RWPE1 (cell line): ENCODE measurements around the gene FOLH1.
A peak's percentile ranks its signal among the peaks of the same experiment; 100 is the strongest.
"Not testable (repeated sequence)": the region's sequence is repeated elsewhere in the genome, so short reads cannot be mapped to it uniquely, and the experiment has no call there.

Experiments
- CTCF ChIA-PET: fragments of 350-600 bp; sonication (Branson Sonifier 250); formaldehyde crosslinking; extraction: SDS; loops from one replicate; lab custom pipeline; 2021; lab: Yijun Ruan, JAX
- POLR2A ChIA-PET: fragments of 400-600 bp; formaldehyde crosslinking; extraction: SDS; loops from one replicate; lab custom pipeline; 2020; ENCODE audit warnings: antibody characterized with exemption; ENCODE audit not compliant: low non-redundant PET; lab: Yijun Ruan, JAX
- DNase-seq: peaks from one replicate; pipeline ENCODE4 v3.0.0; 2012; ENCODE audit warnings: low spot score
- H3K27ac ChIP-seq: fragments of 450-650 bp; 2 replicates; pipeline ENCODE4 v1.5.1; 2017
- TF ChIP-seq, protein P1 (sequence below): fragments of 450-650 bp; conservative IDR thresholded peaks from 2 replicates; pipeline ENCODE4 v1.5.1; 2017; ENCODE audit warnings: low read depth, mild to moderate bottlenecking

Gene FOLH1

DNA sequence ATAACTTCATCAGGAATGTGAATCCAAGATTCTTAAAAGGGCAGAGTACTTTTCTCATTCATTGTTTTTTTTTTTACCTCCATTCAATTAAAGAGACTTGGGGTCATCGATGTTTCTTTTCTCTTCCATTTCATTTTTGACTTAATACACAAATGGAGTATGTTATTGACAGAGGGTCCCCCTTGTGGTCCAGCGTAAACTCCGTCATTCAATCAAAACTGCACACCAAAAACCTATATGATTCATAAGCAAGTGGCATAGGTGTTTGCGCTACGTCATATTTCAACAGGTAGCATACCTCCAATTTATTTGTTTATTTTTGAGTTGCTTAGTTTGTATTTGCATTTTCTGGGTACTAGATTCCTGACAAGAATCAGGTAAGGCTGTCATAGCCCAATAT lies 12.7 kb upstream of the FOLH1 start:
- ChIA-PET CTCF (no interaction called here), POLR2A (no interaction called here)
- DNase-seq: no peak
- H3K27ac ChIP-seq: no peak overlapping the region
- TF ChIP-seq, protein P1, sequence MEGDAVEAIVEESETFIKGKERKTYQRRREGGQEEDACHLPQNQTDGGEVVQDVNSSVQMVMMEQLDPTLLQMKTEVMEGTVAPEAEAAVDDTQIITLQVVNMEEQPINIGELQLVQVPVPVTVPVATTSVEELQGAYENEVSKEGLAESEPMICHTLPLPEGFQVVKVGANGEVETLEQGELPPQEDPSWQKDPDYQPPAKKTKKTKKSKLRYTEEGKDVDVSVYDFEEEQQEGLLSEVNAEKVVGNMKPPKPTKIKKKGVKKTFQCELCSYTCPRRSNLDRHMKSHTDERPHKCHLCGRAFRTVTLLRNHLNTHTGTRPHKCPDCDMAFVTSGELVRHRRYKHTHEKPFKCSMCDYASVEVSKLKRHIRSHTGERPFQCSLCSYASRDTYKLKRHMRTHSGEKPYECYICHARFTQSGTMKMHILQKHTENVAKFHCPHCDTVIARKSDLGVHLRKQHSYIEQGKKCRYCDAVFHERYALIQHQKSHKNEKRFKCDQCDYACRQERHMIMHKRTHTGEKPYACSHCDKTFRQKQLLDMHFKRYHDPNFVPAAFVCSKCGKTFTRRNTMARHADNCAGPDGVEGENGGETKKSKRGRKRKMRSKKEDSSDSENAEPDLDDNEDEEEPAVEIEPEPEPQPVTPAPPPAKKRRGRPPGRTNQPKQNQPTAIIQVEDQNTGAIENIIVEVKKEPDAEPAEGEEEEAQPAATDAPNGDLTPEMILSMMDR: no peak

- CTCF ChIA-PET: no interaction called here
- TF ChIP-seq, protein P1: no peak
- POLR2A ChIA-PET: no interaction called here
- DNase-seq: no peak
- H3K27ac ChIP-seq: no peak overlapping the region
Observed at GRCh38 chr11:49213026-49213560, 4.7 kb upstream of the FOLH1 start.

- DNase-seq, POLR2A ChIA-PET, H3K27ac ChIP-seq, CTCF ChIA-PET: not testable (repeated sequence)
Observed at GRCh38 chr11:49206999-49207398, 1.4 kb downstream of the FOLH1 start.

DNA sequence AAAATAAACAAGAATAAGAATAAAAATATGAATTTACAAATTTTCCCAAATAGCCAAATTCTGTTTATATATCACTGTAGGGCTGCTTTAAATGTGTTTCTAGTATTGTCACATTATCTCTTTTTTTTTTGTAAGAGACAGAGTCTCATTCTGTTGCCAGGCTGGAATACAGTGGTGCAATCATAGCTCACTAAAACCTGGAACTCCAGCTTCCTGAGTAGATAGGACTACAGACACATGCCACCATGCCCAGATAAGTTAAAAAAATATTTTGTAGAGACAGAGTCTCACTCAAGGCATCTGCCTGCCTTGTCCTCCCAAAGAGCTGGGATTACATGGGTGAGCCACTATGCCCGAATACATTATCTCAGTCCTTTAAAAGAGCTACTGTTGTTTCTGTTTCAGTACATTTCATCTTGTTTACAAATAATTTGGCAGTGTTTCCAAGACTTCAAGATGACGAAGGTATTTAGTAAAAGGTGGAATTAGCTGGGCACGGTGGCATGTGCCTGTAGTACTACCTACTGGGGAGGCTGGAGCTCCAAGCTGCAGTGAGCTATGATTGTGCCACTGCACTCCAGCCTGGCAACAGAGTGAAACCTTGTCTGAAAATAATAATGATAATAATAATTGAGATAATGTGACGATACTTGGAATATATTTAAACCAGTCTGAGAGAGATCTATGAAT lies 6.0 kb downstream of the FOLH1 start:
- TF ChIP-seq, protein P1: no peak
- no peak for DNase-seq
- CTCF ChIA-PET: no interaction called here
- POLR2A ChIA-PET: no interaction called here
- H3K27ac ChIP-seq: no peak overlapping the region

DNA sequence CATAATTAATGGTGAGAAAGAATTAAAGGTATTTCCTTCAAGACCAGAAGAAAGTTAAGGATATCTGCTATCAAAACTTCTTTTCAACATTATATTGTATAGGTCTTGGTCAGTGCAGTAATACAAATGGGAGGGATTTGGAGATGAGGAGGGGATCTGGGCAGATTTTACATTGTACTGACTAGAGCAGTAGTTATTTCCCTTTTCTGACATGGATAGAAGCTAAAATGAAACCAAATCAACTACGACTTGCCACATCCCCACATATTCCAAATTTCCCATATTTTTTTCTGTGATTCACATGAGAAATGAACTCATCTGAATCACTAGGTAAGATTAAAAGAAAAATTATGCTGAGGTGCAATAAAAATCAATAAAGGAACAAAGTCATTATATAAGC lies 11.6 kb downstream of the FOLH1 start:
- POLR2A ChIA-PET: not testable (repeated sequence)

GRCh38 chr11:49196002-49196401 lies 12.4 kb downstream of the FOLH1 start:
- POLR2A ChIA-PET, DNase-seq, H3K27ac ChIP-seq: not testable (repeated sequence)
- CTCF ChIA-PET: interaction anchor here (0.7 kb wide), 1 partner anchor 148 kb away, joined by 3 read pairs; no protein-coding TSS in a partner anchor

More for the DNA sequence above, 11.6 kb downstream of the FOLH1 start:
- DNase-seq, CTCF ChIA-PET, H3K27ac ChIP-seq: not testable (repeated sequence)

DNA sequence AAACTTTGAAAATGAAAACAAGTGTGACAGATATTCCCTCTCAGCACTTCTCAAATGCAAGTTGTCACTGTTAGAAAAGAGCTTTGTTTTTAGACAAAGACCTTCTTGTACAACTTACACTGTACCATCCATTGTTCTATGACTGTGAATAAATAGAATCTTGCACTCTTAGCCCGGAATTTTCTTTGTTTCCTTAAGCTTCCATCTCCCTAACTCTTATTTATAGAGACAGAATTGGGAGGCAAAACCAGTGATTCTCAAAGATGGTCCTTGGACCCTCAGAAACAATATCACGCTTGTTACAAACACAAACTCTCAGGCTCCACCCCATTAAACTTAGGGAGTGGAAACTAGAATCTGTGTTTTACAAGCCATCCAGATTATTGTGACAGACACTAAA lies 18.1 kb downstream of the FOLH1 start:
- H3K27ac ChIP-seq, POLR2A ChIA-PET, CTCF ChIA-PET, DNase-seq: not testable (repeated sequence)

DNA sequence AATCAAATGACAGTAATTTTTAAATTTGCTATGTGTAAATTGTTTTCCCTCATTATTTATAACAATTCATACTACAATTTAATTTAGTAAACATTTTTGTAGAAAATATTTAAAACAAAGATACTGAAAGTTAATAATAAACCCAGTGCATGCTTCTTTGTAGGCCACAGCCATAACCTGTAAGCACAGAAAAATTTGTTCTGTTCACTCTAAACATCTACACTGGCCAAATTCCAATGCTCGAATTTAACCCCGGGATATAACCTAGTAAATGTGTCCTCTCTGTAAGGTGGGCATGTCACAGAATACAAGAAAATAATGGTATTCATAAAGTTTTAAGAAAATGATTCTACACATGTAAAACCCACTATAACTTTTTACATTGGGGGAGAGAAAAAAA lies 22.2 kb downstream of the FOLH1 start:
- CTCF ChIA-PET: not testable (repeated sequence)

GRCh38 chr11:49185597-49185996 lies 22.8 kb downstream of the FOLH1 start:
- not testable (repeated sequence) for H3K27ac ChIP-seq

More for the DNA sequence above, 22.2 kb downstream of the FOLH1 start:
- DNase-seq, H3K27ac ChIP-seq, POLR2A ChIA-PET: not testable (repeated sequence)

GRCh38 chr11:49184756-49185155 lies 23.6 kb downstream of the FOLH1 start:
- CTCF ChIA-PET: interaction anchor here (0.6 kb wide), 1 partner anchor 1238 kb away, joined by 4 read pairs; no protein-coding TSS in a partner anchor
- H3K27ac ChIP-seq, POLR2A ChIA-PET, DNase-seq: not testable (repeated sequence)

More at GRCh38 chr11:49185597-49185996, 22.8 kb downstream of the FOLH1 start:
- CTCF ChIA-PET, DNase-seq, POLR2A ChIA-PET: not testable (repeated sequence)

DNA sequence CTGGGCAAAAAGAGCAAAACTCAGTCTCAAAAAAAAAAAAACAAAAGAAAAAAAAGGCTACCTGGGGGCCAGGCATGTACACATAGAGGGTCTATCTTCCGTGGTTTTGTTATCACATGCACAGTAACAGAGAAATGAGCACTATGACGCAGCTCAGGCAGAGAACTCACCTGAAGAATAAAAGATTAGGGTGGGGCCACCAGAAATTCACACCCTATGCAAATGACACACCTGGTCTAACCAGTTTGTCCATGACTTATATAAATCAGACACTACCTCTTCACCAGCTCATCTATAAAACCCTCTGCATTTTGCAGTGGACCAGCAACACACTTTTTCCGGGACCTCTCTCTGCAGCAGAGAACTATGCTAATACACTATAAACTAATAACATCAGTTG lies 30.5 kb downstream of the FOLH1 start:
- H3K27ac ChIP-seq, POLR2A ChIA-PET, CTCF ChIA-PET: not testable (repeated sequence)
- peak; percentile 6 for DNase-seq

GRCh38 chr11:49175378-49175777 lies 33.0 kb downstream of the FOLH1 start:
- H3K27ac ChIP-seq, CTCF ChIA-PET, POLR2A ChIA-PET, DNase-seq: not testable (repeated sequence)

GRCh38 chr11:49174691-49175366 lies 33.6 kb downstream of the FOLH1 start:
- POLR2A ChIA-PET, H3K27ac ChIP-seq, CTCF ChIA-PET, DNase-seq: not testable (repeated sequence)
